Breast epithelium (tissue), 3 donors: ENCODE measurements around the gene BABAM2.

Experiments
- CTCF ChIP-seq, 3 donors: fragments of 450-650 bp; IDR thresholded peaks; one replicate each; pipeline ENCODE4 v1.5.1; 2016 to 2017; ENCODE audit warnings: antibody characterized with exemption in 3 of 3, mild to moderate bottlenecking in 3 of 3, moderate library complexity in 3 of 3
- POLR2AphosphoS5 ChIP-seq, 3 donors: sonication (generic); formaldehyde crosslinking; IDR thresholded peaks; one replicate each; pipeline ENCODE4 v1.6.1; 2017; ENCODE audit warnings: antibody characterized with exemption in 3 of 3

DNA sequence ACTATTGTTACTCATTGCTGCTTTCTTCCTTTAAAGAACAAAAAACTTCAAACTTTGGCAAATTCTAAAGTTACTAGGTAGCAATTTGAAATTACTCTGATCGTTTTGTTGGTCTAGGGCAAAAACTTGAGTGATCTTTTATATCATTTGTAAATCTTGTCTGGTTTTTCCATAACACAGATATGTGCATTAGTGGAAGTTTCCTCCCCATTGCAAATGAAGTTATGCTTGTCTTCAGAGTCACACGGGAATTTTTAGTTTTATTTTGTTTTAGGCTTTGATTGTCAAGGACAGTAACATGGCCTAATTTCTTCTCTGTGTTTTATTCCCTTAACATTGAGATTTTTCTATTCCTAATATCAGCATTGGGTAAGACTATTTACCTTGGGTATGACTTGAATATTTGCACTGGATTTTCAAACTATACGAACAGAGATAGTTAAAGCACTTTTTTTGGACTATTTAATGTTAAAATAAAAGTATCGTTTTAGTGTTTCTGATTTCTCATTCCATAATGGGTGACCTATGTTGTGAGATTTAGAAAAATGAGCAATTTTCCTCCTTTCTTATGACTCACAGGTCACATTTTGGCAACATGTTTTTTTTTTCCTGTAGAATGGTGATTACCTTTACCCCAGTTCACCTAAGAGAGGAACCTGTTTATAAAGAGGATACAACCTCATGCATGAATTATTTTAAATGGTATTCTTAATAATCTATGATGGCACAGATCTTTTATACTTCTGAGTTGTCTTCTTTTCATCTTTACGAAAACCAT lies 65.0 kb downstream of the BABAM2 start:
- TF ChIP-seq POLR2AphosphoS5 (IDR thresholded peaks at IDR 0.05) (no peak), CTCF (IDR thresholded peaks at IDR 0.05) (no peak)
